OCI-LY1 (cell line): ENCODE measurements around the gene CDH23.

Experiments
- CTCF ChIP-seq: fragments of 200-600 bp; sonication (generic), shearing (Covaris generic); IDR thresholded peaks from 2 replicates; pipeline ENCODE4 v1.5.1; 2017; ENCODE audit warnings: mild to moderate bottlenecking, antibody characterized with exemption, low read length, moderate library complexity, mixed read lengths
- EZH2 ChIP-seq: fragments of 200-600 bp; sonication (generic), shearing (Covaris generic); IDR thresholded peaks from 2 replicates; pipeline ENCODE4 v1.8.0; 2017; ENCODE audit warnings: borderline replicate concordance, mixed run types, mild to moderate bottlenecking, antibody characterized with exemption, low read length, moderate library complexity, mixed read lengths

GRCh38 chr10:71749396-71749795 is 352.7 kb downstream of the CDH23 start:
- TF ChIP-seq CTCF (no peak), EZH2 (no peak)
